CD14-positive monocyte (primary cell): ENCODE data around the gene SART3. TPM values are rescaled to one million over a fixed set of nuclear protein-coding genes. Genes with fewer than 3 reads are reported as not detected.
"Not testable (repeated sequence)": the region's sequence is repeated elsewhere in the genome, so short reads cannot be mapped to it uniquely, and the experiment has no call there.

Source experiments
- DNase-seq, 3 donors: peaks; one replicate each; pipeline ENCODE4 v3.0.0-alpha.2; 2011 to 2022
- H2AFZ ChIP-seq: 2 replicates; pipeline ENCODE4 v1.6.0; 2012; ENCODE audit warnings: mild to moderate bottlenecking, low read depth, low read length, inconsistent platforms; ENCODE audit not compliant: insufficient read depth, poor library complexity, severe bottlenecking
- H3K27ac ChIP-seq, 2 donors: 1 replicate in 1 of 2; 2 replicates in 1 of 2; pipeline ENCODE4 v1.5.1; 2012 to 2013; ENCODE audit warnings: low read length in 2 of 2, control low read depth in 1 of 2, inconsistent platforms in 1 of 2, low read depth in 1 of 2, mild to moderate bottlenecking in 1 of 2
- H3K27me3 ChIP-seq, 2 donors: one replicate each; pipeline versions ENCODE4 v1.6.0 to v1.6.1; 2011 to 2013; ENCODE audit warnings: low read length in 2 of 2; ENCODE audit not compliant: control insufficient read depth in 2 of 2, insufficient read depth in 2 of 2
- H3K36me3 ChIP-seq, 2 donors: replicated peaks in 1 of 2; 1 replicate in 1 of 2; 2 replicates in 1 of 2; pipeline versions ENCODE4 v1.5.1 to v1.6.1; 2012 to 2013; ENCODE audit warnings: low read length in 2 of 2, control low read depth in 1 of 2, inconsistent platforms in 1 of 2, mild to moderate bottlenecking in 1 of 2; ENCODE audit not compliant: insufficient read depth in 2 of 2, control insufficient read depth in 1 of 2
- H3K4me1 ChIP-seq, 2 donors: 1 replicate in 1 of 2; 2 replicates in 1 of 2; pipeline versions ENCODE4 v1.5.1 to v1.6.1; 2012 to 2013; ENCODE audit warnings: low read length in 2 of 2, control low read depth in 1 of 2, inconsistent platforms in 1 of 2, mild to moderate bottlenecking in 1 of 2, moderate library complexity in 1 of 2; ENCODE audit not compliant: insufficient read depth in 2 of 2, control insufficient read depth in 1 of 2
- H3K4me2 ChIP-seq: replicated peaks from 2 replicates; pipeline ENCODE3; 2012; ENCODE audit warnings: low read length, moderate library complexity, mild to moderate bottlenecking; ENCODE audit not compliant: poor library complexity, severe bottlenecking; ENCODE audit errors: extremely low read depth
- H3K4me3 ChIP-seq, 3 experiments: fragments of 200-600 bp in 1 of 3; sonication (generic) in 1 of 3; replicated peaks in 1 of 3; 1 replicate in 2 of 3; 2 replicates in 1 of 3; pipeline ENCODE4 v1.5.1; 2011 to 2013; ENCODE audit warnings: low read length in 3 of 3, mild to moderate bottlenecking in 3 of 3, control low read depth in 2 of 3, low read depth in 2 of 3, inconsistent platforms in 1 of 3, moderate library complexity in 1 of 3
- H3K79me2 ChIP-seq: 2 replicates; pipeline ENCODE4 v1.6.0; 2012; ENCODE audit warnings: mild to moderate bottlenecking, control low read depth, inconsistent platforms, low read length, moderate library complexity; ENCODE audit not compliant: insufficient read depth
- H3K9ac ChIP-seq: 2 replicates; pipeline ENCODE4 v1.6.0; 2017; ENCODE audit warnings: low read length, mild to moderate bottlenecking; ENCODE audit not compliant: insufficient read depth, poor library complexity, severe bottlenecking
- H3K9me3 ChIP-seq, 2 donors: replicated peaks in 1 of 2; 1 replicate in 1 of 2; 2 replicates in 1 of 2; pipeline versions ENCODE4 v1.5.1 to v1.6.1; 2012 to 2013; ENCODE audit warnings: low read length in 2 of 2, control low read depth in 1 of 2; ENCODE audit not compliant: control insufficient read depth in 1 of 2, insufficient read depth in 1 of 2
- H4K20me1 ChIP-seq: 2 replicates; pipeline ENCODE4 v1.6.0; 2012; ENCODE audit warnings: mild to moderate bottlenecking, low read length, control low read depth, moderate library complexity; ENCODE audit not compliant: insufficient read depth
- H3K27ac Mint-ChIP-seq, 7 donors: one replicate each; pipeline ENCODE4 v1.8.0; 2020; ENCODE audit warnings: mild to moderate bottlenecking in 7 of 7, mixed read lengths in 7 of 7, moderate library complexity in 6 of 7, inconsistent platforms in 2 of 7
- H3K27me3 Mint-ChIP-seq, 3 donors: one replicate each; pipeline ENCODE4 v1.8.0; 2021 to 2022; ENCODE audit warnings: low read depth in 3 of 3, mild to moderate bottlenecking in 3 of 3, mixed read lengths in 3 of 3, moderate library complexity in 3 of 3, inconsistent platforms in 1 of 3
- H3K36me3 Mint-ChIP-seq, 2 donors: one replicate each; pipeline ENCODE4 v1.8.0; 2020; ENCODE audit warnings: mixed read lengths in 2 of 2, inconsistent platforms in 1 of 2, mild to moderate bottlenecking in 1 of 2
- H3K4me1 Mint-ChIP-seq: one replicate; pipeline ENCODE4 v1.8.0; 2020; ENCODE audit warnings: mild to moderate bottlenecking, mixed read lengths
- H3K4me3 Mint-ChIP-seq, 2 donors: one replicate each; pipeline ENCODE4 v1.8.0; 2020; ENCODE audit warnings: mild to moderate bottlenecking in 2 of 2, mixed read lengths in 2 of 2, moderate library complexity in 1 of 2
- H3K9me3 Mint-ChIP-seq, 7 donors: one replicate each; pipeline ENCODE4 v1.8.0; 2020 to 2022; ENCODE audit warnings: mixed read lengths in 7 of 7, mild to moderate bottlenecking in 6 of 7, moderate library complexity in 6 of 7, inconsistent platforms in 2 of 7
- WGBS: methylation state at CpG from one replicate; pipeline ENCODE4 v1.1.5; 2013; ENCODE audit warnings: missing lambda C conversion rate; ENCODE audit not compliant: insufficient coverage; 5-methylcytosine and 5-hydroxymethylcytosine counted together
- intact Hi-C, 2 donors: fragments of 100-400 bp; cut with micrococcal nuclease; formaldehyde crosslinking; loops; one replicate each; pipeline versions ENCODE4 v1.15.0 to v1.15.1; 2023
- polyA plus RNA-seq, 3 donors: library from polyadenylated mRNA; depleted of rRNA in 1 of 3; unstranded in 2 of 3; stranded (reverse) in 1 of 3; fragments of 300-500 nt in 2 of 3; fragments of >200 nt in 1 of 3; fragmentation: Illumina TruSeq in 2 of 3; gene quantifications; 1 replicate in 2 of 3; 2 replicates in 1 of 3; pipeline ENCODE4 v1.2.3, GENCODE V29; 2012 to 2021
- TF ChIP-seq, protein P1 (sequence below): fragments of 200-600 bp; IDR thresholded peaks from one replicate; pipeline ENCODE4 v1.8.0; 2022; ENCODE audit warnings: antibody characterized with exemption, mild to moderate bottlenecking

Gene SART3
- polyA plus RNA-seq, 3 donors = 10.3 to 20.9 (median 20.6) TPM

DNA sequence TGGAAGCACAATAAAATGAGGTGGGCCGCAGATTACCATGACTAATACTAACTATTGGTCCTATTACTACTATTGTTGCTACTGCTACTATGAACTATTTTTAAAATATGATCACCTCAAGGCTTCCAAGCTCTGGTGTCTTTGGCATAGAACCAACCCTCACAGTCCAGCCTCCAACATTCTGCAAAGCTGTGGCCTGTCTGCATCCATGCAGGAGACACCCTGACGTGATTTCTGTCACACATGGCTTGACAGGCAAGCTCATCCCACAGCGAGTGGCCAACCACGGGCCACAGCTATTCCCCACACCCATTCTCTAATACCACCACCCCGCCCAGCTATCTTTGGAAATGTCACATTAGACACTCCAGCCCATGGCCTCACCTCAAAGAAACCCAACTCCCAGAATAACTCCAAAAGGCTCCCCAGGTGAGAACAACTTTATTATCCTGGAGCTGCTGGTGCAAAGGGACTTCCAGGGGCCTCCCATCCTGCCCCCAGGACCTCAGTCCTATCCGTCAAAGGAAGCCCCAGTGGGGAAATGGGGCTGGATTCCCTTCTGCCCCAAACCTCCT, 15.8 kb upstream of the SART3 start:
- Histone ChIP-seq H2AFZ (no peak overlapping the region), H3K4me2 (no peak overlapping the region), H3K27ac (no peak overlapping the region), H3K9me3 (no peaks in the 10 kb centered on the region), H3K79me2 (no peaks in the 10 kb centered on the region), H3K4me1 (no peaks in the 10 kb centered on the region), H3K9ac (no peak overlapping the region), H3K36me3 (no peaks in the 10 kb centered on the region), H3K4me3 (no peak overlapping the region), H3K27me3 (no peaks in the 10 kb centered on the region), H4K20me1 (no peaks in the 10 kb centered on the region)
- H3K4me3 Mint-ChIP-seq = no peak overlapping the region
- intact Hi-C loops = loop anchor here in 1 of 2 donors (10.0 kb wide), 1 partner anchor 378 kb away; no protein-coding TSS in a partner anchor
- no peaks in the 10 kb centered on the region for H3K36me3 Mint-ChIP-seq
- TF ChIP-seq, protein P1, sequence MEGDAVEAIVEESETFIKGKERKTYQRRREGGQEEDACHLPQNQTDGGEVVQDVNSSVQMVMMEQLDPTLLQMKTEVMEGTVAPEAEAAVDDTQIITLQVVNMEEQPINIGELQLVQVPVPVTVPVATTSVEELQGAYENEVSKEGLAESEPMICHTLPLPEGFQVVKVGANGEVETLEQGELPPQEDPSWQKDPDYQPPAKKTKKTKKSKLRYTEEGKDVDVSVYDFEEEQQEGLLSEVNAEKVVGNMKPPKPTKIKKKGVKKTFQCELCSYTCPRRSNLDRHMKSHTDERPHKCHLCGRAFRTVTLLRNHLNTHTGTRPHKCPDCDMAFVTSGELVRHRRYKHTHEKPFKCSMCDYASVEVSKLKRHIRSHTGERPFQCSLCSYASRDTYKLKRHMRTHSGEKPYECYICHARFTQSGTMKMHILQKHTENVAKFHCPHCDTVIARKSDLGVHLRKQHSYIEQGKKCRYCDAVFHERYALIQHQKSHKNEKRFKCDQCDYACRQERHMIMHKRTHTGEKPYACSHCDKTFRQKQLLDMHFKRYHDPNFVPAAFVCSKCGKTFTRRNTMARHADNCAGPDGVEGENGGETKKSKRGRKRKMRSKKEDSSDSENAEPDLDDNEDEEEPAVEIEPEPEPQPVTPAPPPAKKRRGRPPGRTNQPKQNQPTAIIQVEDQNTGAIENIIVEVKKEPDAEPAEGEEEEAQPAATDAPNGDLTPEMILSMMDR = no peak
- 84% methylated on average over 5 of the region's 6 CpGs for WGBS
- DNase-seq = no peak
- no peaks in the 10 kb centered on the region for H3K4me1 Mint-ChIP-seq
- peaks cover 0 to 4% (median 0%) of the 10 kb centered on the region in 7 donors for H3K9me3 Mint-ChIP-seq
- peaks cover 2 to 4% (median 2%) of the 10 kb centered on the region in 3 donors for H3K27me3 Mint-ChIP-seq
- no peak overlapping the region for H3K27ac Mint-ChIP-seq

DNA sequence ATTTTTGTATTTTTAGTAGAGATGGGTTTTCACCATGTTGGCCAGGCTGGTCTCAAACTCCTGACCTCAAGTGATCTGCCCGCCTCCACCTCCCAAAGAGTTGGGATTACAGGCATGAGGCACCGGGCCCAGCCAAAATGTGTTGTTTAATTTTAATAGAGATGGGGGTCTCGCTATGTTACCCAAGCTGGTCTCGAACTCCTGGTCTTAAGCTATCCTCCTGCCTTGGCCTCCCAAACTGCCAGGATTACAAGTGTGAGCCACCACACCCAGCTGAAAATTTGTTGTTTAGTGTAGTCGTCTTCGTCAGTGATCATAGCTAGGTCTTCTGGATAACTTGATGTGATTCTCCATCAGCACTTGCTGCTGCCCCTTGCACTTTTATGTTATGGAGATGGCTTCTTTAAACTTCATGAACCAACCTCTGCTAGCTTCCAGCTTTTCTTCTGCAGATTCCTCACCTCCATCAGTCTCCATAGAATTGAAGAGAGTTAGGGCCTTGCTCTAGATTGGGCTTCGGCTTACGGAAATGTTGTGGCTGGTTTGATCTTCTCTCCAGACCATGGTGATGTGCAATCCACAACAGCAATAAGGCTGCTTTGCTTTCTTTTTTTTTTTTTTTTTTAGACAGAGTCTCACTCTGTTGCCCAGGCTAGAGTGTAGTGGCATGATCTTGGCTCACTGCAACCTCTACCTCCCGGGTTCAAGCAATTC, 14.4 kb upstream of the SART3 start:
- H3K36me3 Mint-ChIP-seq = peaks cover 0 to 3% of the 10 kb centered on the region in 2 donors
- no peaks in the 10 kb centered on the region for H3K4me1 ChIP-seq
- H3K27ac Mint-ChIP-seq = no peak overlapping the region
- H3K27ac ChIP-seq = no peak overlapping the region
- no peaks in the 10 kb centered on the region for H3K36me3 ChIP-seq
- H3K9ac ChIP-seq = no peak overlapping the region
- no peak for DNase-seq
- no peaks in the 10 kb centered on the region for H3K27me3 ChIP-seq
- H3K4me2 ChIP-seq = no peak overlapping the region
- TF ChIP-seq, protein P1 = no peak
- no peak overlapping the region for H3K4me3 ChIP-seq
- no peak overlapping the region for H2AFZ ChIP-seq
- no peaks in the 10 kb centered on the region for H3K79me2 ChIP-seq
- 83% methylated on average over 2 of the region's 9 CpGs for WGBS
- H3K9me3 ChIP-seq = no peaks in the 10 kb centered on the region
- intact Hi-C loops = loop anchor here in 1 of 2 donors (10.0 kb wide), 1 partner anchor 379 kb away; no protein-coding TSS in a partner anchor
- H3K9me3 Mint-ChIP-seq = peaks cover 0 to 4% (median 0%) of the 10 kb centered on the region in 7 donors
- peaks cover 2 to 4% (median 2%) of the 10 kb centered on the region in 3 donors for H3K27me3 Mint-ChIP-seq
- H3K4me3 Mint-ChIP-seq = no peak overlapping the region
- H3K4me1 Mint-ChIP-seq = no peaks in the 10 kb centered on the region
- H4K20me1 ChIP-seq = no peaks in the 10 kb centered on the region

DNA sequence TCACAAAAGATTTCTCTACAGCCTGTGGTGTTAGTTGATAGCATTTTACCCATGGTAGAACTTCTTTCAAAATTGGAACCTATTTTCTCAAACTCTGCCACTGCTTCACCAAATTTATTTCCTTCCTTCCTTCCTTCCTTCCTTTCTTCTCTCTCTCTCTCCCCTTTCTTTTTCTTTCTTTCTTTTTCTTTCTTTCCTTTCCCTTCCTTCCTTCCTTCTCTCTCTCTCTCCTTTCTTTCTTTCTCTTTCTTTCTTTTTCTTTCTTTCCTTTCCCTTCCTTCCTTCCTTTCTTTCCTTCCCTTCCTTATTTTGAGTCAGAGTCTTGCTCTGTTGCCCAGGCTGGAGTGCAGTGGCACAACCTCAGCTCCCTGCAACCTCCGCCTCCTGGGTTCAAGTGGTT, 13.3 kb upstream of the SART3 start:
- not testable (repeated sequence) for H3K9me3 ChIP-seq, H3K9ac ChIP-seq, H3K27ac Mint-ChIP-seq, H3K4me3 Mint-ChIP-seq, H3K4me1 Mint-ChIP-seq, H4K20me1 ChIP-seq, H3K79me2 ChIP-seq, DNase-seq, H3K4me1 ChIP-seq, H3K9me3 Mint-ChIP-seq, H3K27me3 Mint-ChIP-seq, H3K27ac ChIP-seq, H3K27me3 ChIP-seq, H3K4me2 ChIP-seq, H3K36me3 ChIP-seq, H2AFZ ChIP-seq, H3K4me3 ChIP-seq
- intact Hi-C loops = loop anchor here in 1 of 2 donors (10.0 kb wide), 1 partner anchor 381 kb away; no protein-coding TSS in a partner anchor
- peaks cover 0 to 11% of the 10 kb centered on the region in 2 donors for H3K36me3 Mint-ChIP-seq
- WGBS = 88% methylated on average over 1 of the region's 1 CpG
